ENCODE data around the gene RAB33B.
"Not testable (repeated sequence)": the region's sequence is repeated elsewhere in the genome, so short reads cannot be mapped to it uniquely, and the experiment has no call there.

The RAB33B gene

DNA sequence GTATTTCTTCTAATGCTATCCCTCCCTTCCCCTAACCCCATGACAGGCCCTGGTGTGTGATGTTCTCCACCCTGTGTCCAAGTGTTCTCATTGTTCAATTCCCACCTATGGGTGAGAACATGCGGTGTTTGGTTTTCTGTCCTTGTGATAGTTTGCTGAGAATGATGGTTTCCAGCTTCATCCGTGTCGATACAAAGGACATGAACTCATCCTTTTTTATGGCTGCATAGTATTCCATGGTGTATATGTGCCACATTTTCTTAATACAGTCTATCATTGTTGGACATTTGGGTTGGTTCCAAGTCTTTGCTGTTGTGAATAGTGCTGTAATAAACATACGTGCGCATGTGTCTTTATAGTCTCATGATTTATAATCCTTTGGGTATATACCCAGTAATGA lies 10.6 kb downstream of the RAB33B start:
- DNase-seq, result not testable (repeated sequence)

DNA sequence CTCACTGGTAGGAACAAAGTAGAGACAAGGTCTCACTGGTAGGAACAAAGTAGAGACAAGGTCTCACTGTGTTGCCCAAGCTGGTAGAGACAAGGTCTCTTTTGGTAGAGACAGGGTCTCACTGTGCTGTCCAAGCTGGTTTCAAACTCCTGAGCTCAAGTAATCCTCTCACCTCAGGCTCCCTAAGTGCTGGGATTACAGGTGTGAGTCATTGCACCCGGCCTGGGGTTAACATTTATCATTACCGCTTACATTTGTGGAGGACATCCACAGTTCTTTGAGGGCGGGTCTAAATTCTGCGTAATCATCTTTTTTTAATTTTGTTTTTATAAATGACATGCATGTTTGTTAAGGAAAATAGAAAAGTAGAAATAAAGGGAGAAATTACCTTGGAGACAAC lies 12.0 kb downstream of the RAB33B start:
- DNase-seq, result no peak

DNA sequence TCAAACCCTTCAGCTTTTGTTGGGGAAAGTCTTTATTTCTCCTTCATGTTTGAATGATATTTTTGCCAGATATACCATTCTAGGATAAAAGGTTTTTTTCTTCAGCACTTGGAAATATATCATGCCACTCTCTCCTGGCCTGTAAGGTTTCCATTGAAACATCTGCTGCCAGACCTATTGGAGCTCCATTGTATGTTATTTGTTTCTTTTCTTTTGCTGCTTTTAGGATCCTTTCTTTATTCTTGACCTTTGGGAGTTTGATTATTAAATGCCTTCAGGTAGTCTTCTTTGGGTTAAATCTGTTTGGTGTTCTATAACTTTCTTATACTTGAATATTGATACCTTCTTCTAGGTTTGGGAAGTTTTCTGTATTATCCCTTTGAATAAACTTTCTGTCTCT lies 14.8 kb downstream of the RAB33B start:
- DNase-seq, result not testable (repeated sequence)

DNA sequence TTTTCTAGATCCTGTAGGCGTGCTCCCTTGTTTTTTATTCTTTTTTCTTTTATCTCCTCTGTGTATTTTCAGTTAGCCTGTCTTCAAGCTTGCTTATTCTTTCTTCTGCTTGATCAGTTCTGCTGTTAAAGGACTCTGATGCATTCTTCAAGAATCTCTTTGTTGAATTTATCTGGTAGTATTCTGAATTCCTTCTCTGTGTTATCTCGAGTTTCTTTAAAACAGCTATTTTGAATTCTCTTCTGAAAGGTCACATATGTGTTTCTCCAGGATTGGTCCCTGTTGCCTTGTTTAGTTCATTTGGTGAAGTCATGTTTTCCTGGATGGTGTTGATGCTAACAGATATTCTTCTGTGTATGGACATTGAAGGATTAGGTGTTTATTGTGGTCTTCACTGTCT lies 15.3 kb downstream of the RAB33B start:
- no peak for DNase-seq

DNA sequence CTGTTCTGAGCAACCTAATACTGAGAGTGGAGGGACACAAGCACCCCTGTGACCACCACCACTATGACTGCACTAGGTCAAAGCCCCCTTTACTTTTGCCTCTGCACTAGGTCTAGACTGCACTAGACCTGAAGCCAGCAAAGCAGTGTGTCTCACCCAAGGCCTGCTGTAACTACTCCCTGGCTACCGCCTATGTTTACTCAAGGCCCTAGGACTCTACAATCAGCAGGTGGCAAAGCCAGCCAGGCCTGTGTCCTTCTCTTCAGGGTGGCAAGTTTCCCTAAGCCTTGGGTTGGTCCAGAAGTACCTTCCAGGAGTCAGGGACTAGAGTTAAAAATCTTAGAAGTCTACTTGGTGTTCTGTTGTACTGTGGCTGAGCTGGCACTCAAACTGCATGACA lies 15.9 kb downstream of the RAB33B start:
- no peak for DNase-seq

DNA sequence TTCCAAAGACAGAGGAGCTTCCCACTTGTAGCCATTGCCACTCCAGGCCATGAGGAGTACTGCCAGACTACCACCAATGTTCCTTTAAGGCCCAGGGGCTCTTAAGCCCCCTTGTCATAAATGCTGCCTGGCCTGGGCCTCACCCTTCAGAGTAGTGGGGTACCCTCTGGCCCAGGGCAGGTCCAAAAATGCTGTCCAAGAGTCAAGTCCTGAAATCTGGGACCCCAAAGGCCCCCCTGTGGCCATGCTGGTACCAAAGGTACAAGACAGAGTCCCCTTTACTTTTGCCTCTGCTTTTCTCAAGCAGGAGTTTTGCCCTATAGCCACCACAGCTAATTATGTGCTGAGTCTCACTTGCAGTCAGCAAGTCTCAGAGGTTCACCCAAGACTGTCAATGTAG lies 16.4 kb downstream of the RAB33B start:
- DNase-seq, result no peak

DNA sequence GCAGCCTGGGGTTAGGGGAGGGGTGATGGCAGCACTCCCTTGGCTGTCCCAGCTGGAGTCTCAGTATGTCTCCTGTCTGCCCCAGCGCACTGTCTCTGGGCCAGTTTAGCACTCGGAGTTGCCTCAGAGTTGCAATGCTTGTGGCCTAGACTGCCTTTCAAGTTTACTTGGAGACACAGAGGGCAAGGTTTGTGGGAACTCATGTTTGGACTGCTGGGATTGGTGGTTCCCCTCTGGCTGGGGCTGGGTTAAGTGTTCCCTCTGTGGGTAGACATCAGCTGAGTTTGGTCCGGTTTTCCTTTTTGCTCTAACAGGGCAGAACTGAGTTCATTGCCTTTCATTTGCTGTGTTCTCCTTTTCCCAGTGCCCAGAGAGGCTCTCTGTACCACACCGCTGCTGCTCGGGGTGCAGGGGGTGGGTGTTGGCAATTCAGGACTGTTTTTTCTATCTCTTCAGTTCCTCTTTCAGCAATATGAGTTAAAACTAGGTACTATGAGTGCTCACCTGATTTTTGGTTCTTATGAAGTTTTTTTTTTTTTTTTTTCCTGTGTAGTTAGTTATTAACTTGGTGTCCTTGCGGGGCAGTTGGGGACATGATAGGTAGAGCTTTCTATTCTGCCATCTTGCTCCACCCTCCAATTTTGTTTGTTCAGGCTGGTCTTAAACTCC lies 17.2 kb downstream of the RAB33B start:
- no peak for DNase-seq

DNA sequence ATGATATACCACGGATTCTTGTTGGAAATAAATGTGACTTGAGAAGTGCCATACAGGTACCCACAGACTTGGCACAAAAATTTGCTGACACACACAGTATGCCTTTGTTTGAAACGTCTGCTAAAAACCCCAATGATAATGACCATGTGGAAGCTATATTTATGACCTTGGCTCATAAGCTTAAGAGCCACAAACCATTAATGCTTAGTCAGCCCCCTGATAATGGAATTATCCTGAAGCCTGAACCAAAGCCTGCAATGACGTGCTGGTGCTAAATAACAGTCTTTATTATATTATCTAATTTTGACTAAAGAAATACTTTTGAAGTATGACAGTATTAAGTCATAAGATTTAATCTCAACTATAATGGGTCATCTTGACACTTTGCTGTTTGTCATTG lies 18.9 kb downstream of the RAB33B start:
- DNase-seq, result no peak

DNA sequence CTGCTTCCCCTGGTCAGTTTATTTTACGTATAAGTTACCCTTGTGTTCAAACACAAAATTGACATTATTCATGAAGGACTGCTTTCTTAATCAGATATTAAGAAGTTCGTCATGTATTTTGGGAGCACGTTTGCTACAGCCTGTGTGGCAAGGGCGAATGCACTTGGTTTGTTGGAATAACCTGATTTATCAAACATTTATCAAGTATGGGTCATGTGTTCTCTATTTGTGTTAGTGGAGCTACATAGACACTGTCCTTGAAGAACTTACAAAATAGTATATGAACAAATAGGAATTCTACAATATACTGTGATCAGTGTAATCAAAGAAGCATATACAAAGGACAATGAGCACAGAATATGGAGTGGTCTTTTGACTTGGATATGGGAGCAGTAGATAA lies 22.4 kb downstream of the RAB33B start:
- DNase-seq, result no peak

DNA sequence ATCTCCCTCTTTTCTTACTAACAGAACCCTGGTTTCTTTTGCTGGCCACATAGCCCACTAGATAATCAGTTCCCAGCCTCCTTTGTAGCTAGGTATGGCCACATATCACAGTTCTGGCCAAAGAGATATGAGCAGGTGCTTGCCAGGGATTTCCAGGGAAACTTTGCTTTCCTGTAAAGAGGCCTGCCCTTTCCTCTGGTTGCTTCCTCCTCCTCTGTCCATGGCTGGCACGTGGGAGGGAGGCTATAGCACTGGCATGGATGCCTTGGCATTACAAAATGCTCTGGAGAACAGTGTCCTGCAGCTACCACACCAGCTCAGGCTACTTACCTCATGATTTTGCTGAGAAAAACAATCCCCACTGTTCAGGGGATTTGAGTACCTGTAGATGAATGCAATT lies 27.5 kb downstream of the RAB33B start:
- DNase-seq, result no peak

DNA sequence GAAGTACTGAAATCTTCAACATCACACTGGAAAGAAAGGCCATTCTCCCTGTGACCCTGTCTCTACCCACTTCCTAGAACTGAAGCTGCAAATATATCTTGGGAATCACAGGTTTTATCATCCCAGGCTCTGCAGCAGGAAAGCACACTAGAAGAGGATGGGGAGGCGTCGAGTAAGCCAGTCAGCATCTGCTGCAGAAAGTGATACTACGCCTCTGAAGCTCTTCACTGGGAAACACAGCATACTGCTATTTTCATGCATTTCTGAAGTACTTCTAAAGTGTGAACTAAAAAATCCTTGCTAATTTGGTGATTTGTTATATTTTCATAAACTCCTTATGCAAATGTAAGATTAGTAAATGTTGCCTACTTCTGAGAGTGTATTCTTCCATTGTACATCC lies 29.1 kb downstream of the RAB33B start:
- no peak for DNase-seq

DNA sequence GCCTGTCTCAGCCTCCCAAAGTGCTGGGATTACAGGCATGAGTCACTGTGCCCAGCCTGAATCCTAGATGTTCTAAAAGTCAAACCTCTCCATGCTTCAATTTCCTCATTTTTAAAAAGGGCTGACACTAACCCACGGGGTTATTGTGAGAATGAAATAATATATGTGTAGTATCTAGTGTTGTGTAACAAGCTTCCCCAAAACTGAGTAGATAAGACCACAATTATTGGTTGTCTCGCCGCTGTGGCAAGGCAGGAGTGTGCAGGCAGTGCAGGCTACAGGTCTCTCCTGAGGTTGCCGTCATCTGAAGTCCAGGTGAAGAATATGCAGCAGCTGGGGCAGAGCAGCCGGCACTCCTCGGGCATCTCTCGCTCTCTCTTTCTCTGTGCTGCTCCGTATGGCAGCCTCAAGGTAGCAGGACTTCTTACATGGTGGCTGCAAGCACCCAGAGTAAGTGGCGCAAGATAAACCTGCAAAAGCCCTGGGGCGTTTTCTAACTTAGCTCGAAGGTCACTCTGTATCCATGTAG lies 30.9 kb downstream of the RAB33B start:
- no peak for DNase-seq

DNA sequence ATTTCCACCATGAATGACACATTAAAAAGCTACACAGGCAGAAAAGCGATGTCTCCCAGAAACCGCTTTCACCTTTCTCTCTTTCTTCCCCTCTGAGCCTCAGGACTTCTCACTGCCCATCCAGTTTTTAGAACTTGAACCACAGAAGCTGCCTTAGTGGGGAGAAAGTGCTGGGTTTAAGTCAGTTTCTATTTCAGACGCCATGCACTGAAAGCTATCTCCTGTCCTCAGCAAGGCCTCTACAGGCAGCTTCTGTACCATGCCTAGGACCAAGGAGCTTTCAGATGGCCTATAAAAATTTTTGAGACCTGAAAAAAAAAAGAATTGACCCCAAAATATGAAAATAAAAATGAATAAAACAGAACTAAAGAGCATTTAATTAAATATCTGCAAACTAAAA lies 34.5 kb downstream of the RAB33B start:
- no peak for DNase-seq

DNA sequence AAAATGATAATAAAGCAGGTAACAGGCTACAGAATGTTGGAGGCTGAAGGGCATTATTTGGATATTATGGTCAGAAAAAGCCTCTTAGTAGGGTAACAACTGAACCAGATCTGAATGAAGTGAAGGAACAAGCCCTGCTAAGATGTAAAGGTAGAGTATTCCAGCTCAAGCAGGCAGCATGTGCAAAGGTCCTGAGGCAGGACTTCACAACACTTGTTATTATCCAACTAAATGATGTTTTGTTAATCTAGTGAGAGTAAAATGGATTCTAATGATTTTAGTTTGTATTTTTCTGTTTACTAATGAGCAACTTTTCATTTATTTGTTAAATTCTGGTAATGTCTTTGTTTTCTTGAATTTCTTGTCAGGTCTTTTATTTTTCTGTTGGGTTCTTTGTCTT lies 35.7 kb downstream of the RAB33B start:
- no peak for DNase-seq

DNA sequence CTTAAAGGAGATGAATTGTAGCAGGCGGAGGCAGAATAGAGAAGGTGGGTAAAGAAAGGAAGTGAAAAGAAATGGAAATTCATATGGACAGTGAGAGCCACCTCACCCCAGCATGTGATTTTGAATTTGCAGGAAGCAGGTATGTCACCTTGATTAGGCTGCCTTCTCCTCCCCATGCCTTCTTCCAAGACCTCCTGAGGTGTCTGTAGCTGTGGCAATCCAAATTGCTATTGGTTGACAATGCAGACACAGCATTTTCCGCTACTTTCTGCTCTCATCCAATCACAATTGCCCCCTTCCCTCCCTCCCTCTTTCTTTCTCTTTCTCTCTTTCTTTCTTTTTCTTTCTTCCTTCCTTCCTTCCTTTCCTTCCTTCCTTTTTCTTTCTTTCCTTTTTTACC lies 38.5 kb downstream of the RAB33B start:
- DNase-seq, result no peak

DNA sequence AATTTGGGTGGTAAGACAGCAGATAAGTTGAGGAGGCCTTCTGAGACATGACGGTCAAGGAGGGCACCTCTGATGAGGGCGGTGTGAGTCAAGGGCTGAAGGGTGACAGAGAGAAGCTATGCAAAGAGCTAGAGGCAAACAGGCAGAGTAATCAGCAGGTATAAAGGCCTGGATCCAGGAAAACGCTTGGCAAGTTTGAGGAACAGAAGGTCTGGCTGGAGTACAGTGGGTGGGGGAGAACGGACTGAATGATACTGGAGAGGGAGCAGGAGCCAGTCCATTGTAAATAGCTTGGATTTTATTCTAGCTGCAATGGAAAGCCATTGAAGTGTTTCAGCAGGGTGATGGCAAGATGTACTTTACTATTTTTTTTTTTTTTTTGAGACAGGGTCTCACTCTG lies 39.3 kb downstream of the RAB33B start:
- DNase-seq, result no peak

DNA sequence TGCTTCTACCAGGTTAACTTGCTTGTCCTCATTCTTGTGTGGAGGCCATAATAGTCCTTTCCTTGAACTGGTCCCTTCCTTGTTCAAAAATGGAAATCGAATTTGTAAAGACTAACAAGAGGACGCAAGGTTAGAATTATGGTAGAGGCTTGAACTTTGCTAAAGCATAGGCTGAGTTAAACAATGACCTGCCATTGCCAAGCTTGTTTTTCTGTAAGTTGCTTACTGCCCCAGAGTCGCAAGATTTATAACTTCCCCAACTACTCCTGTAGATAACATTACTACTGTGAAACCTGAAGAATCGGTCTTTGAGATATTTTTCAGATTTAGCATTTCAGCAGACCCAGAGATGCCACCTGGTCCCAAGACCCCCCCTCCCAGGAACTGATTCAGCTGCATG lies 45.3 kb downstream of the RAB33B start:
- DNase-seq, result no peak

DNA sequence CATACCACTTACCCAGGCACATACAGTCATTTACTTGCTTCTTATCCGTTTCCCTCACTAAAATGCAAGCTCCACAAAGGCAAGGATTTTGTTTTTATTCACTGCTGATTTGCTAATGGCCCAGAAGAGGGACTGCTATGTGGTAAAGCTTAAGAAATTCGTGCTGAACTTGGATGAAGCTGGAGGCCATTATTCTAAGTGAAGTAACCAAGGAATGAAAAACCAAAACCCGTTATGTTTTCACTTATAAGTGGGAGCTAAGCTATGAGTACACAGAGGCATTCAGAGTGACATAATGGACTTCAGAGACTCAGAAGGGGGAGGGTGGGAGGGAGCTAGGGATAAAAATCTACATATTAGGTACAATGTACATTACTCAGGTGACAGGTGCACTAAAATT lies 47.2 kb downstream of the RAB33B start:
- no peak for DNase-seq

DNA sequence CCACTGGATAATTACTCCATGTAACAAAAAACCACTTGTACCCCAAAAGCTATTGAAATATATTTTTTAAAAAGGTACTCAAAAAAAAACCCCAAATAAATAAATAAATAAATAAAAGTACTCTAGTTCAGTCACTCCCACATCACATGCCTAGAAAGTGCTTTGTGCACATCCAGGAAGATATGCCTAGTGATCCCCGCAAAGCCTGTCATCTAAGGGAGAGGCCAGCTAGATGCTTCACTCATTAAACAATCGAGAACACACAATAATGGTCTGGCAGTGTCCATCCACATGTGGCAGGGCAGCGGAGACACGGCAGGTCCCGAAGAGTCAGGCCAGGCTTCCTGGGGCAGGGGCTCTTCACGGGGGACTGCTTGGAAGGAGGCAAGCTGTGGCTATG lies 47.6 kb downstream of the RAB33B start:
- no peak for DNase-seq

DNA sequence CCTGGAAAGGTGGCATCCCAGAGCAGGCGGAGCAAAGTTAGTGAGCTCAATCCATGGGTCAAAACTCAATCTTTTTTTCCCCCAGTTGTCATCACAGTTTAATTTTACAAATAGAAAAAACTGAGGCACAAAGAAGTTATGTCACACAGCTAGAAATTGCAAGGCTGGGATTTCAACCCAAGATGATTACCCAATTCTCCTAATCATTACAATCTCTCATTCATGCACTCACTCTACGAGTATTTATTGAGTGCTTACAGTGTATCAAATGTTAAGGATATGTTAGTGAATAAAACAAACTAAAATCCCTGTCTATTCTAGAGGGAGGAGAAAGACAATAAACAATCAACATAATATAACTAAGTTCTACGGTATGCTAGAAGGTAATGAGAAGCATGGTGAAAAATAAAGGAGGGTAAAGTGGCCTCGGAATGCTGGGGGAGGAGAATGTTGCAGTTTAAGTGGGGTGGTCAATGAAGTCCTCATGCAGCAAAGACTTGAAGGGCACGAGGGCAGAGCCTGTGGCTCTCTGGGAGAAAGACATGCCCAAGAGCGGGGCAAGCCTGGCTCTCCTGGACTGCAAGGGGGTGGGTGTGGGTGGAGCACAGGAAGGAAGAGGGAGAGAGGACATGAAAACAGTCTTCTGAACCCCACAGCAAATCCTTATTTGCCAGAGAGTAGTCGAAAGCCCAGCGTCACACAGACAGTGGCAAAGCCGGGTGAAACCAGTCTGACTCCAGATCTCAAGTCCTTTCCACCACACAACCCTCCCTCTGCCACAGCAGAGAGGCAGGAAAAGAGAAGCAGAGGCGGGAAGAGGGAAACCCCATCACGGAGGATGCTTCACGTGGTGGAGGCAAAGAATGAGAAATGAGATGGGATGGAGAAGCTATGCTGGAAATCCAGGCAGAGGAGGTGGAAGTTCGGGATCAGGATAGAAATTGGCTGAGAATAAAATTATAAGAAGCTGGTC lies 48.3 kb downstream of the RAB33B start:
- no peak for DNase-seq

DNA sequence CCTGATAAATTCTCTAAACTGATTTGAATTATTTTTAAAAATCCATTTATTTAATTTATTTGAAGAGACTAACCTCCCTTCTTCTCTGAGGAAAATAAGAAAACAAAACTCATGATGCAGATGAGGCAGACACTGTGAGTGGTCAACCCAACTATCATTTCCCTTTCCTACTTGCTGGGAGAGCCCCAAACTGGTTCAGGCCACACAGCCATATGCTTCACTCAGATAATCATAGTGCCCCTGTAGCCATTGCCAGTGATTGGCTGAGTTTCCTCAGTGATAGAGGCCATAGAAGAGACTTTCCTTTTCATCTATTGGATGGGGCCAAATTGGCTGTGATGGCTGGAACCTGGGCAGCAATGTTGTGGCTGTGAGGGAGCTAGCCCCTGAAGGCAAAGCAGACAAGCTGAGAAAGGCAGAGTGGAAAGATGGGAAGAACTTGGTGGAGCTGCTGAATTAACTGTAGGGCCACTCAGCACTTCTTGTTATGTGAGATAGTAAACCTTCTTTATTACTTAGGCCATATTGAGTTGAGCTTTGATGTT lies 49.8 kb downstream of the RAB33B start:
- no peak for DNase-seq

DNA sequence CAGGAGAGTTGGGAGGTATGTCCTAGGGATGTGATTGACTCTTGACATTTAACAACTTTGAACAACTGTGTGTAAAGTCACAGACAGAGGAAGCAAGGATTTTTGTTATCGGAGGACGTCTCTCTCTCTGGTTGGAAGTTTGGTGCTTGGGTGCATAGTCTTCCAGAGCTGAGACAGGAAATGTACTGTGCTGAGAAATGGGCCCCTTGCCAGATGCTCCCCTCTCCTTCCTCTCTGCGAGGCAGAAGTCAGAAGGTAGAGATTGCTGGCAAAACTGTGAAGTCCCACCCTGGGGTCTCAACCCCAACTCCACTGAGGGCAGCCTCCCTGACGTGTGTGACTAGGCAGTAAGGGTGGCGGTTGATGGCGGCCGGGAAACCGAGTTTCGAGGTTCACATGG lies 52.9 kb downstream of the RAB33B start:
- DNase-seq, result no peak

DNA sequence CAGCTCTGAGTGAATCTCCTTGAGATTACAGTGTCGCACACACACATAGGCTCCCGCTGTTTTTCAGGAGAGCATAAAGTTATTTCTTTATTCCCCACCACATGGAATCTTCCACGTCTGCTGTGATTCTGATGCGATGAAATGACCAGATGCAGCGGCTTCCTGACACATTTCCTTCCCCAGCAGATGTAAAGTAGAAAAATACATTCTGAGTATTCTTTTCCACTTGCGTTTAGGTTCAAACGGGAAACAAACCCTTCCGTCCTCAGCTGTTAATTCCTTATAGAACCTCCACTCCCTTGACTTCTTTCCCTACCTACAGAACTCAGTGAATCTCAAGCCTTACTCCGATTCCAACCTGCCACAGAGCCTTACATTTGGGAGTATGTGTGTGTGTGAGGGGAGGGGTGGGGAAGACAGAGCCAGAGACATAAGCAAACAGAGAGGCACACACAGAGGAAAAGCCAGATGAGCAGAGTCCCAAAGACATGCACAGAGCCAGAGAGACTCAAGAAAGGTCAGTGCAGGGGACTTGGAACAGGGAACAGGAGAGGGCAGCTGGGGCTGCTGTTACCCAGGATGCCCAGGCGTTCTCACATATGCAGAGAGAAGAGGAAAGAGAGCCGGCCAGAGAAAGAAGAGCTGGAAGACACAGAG lies 54.8 kb downstream of the RAB33B start:
- DNase-seq, result no peak

Data from EL (cell line).